Fibroblast of villous mesenchyme (primary cell): ENCODE measurements around the gene RAD51B. TPM values are rescaled to one million over a fixed set of nuclear protein-coding genes. Genes with fewer than 3 reads are reported as not detected.

Experiments used
- DNase-seq: peaks from one replicate; pipeline ENCODE4 v3.0.0-alpha.2; 2010; ENCODE audit warnings: low read depth
- H3K4me3 ChIP-seq: 2 replicates; pipeline ENCODE4 v1.5.1; 2011; ENCODE audit warnings: low read depth, mild to moderate bottlenecking, low read length
- total RNA-seq: library from RNA; depleted of rRNA; stranded (reverse); fragments of >200 nt; gene quantifications from 2 replicates; pipeline ENCODE4 v1.2.3, GENCODE V29; 2012
- TF ChIP-seq, protein P1 (sequence below): IDR thresholded peaks from 2 replicates; pipeline ENCODE4 v1.5.1; 2012; ENCODE audit warnings: low read depth, mild to moderate bottlenecking, low read length; ENCODE audit not compliant: insufficient read depth

The RAD51B gene
- total RNA-seq, 1 donor = 22.0 TPM

DNA sequence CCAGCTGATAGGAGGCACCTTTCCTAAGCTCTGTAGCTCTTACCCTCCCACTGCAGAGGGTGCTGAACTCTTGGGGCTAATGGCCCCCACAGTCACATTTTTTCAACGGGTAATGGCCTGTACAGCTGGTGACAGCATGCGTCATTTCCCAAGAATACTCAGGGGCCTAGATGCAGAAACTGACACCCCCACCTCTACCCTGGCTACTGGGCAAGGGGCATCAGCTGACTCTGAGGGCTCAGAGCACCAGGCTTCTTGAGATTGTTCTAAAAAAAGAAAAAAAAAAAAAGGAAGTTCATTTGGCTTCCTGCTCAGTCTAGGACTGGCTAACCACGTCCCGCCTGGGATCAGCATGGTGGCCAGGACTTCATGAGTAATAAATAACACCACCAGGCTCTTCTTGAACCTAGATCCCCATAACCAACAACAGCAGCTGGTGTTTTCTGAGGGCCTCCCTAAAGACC is 938.1 kb downstream of the RAD51B start:
- H3K4me3 ChIP-seq = no peak overlapping the region
- DNase-seq = peak; percentile 20
- TF ChIP-seq, protein P1, sequence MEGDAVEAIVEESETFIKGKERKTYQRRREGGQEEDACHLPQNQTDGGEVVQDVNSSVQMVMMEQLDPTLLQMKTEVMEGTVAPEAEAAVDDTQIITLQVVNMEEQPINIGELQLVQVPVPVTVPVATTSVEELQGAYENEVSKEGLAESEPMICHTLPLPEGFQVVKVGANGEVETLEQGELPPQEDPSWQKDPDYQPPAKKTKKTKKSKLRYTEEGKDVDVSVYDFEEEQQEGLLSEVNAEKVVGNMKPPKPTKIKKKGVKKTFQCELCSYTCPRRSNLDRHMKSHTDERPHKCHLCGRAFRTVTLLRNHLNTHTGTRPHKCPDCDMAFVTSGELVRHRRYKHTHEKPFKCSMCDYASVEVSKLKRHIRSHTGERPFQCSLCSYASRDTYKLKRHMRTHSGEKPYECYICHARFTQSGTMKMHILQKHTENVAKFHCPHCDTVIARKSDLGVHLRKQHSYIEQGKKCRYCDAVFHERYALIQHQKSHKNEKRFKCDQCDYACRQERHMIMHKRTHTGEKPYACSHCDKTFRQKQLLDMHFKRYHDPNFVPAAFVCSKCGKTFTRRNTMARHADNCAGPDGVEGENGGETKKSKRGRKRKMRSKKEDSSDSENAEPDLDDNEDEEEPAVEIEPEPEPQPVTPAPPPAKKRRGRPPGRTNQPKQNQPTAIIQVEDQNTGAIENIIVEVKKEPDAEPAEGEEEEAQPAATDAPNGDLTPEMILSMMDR = no peak

DNA sequence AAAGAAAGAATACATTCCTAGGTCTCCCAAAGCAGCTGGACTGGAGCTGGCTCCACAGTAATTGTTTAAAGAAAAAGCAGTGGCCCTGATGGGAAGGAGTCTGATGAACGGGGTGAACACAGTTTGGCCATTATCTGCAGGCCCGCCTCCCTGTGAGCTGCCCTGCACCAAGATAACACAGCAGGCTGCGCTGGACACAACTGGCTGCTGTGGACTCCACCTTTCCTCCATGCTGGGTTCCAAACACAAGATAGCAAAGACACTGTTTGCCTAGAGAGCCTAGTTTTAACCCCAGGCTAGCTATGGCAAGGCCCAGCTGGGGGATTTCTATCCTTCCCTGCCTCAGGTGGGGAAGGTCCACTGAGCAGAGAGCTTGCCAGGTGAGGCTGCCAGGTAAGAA is 938.7 kb downstream of the RAD51B start:
- TF ChIP-seq, protein P1 = no peak
- H3K4me3 ChIP-seq = no peak overlapping the region
- no peak for DNase-seq

DNA sequence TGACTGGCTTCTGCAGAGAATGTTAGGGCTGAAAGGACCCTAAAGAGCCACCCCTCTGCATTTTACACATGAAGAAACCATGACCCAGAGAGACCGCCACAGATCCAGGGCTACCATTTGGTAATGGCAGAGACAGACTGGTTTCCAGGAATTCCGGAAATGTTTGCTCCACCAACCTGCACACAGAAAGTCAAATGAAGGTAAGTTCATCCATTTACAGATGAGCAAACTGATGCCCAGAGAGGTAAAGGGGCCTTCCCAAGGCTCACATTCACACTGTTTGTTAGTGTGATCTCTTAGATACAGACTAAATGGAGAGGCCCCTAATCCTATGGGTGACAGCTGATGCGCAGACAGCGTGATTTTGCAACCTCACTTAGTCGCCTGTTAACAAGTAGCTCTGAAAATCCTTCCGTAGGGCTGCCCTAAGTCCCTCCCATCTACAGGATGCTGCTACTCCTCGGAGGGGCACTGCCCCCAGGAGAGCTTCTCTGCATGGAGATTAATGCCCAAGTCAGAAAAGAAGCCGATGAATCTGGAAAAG is 939.5 kb downstream of the RAD51B start:
- TF ChIP-seq, protein P1 = no peak
- peak; percentile 77 for DNase-seq
- no peak overlapping the region for H3K4me3 ChIP-seq

DNA sequence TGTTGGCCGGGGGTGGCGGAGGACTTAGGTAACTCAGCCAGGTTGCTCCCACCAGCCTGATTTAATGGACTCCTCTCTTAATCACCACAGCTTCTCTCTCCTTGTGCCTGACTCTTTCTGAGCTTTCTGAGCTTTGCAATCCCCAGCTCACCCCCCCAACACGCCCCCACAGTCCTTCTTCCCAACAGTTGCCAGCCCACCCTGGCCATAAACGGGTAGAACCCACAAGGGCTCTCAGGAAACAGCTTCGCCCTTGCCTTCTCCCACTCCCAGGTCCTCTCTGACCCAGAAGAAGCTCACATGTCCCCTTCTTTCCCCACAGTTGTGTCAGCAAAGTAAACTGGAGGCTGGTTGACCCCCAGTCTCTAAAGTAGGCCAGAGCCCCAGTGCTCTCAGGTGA is 940.4 kb downstream of the RAD51B start:
- TF ChIP-seq, protein P1 = no peak
- no peak for DNase-seq
- H3K4me3 ChIP-seq = no peak overlapping the region

DNA sequence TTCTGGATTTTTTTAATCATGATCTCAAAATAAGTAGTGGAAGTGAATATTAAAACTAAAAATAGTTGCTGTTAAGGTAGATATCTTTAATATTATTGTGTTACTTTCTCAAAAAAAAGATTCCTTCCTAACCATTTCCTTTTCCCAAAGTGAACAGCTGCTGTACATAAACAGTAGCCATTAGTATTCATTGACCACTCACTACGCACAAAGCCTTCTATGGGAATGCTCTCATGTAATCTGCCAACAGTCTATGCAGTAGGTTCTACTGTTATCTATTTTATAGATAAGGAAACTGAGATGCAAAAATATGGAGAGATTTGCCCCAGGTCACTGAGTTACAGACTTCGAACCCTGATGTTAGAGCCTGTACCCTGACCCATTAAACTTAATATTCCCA is 941.2 kb downstream of the RAD51B start:
- TF ChIP-seq, protein P1 = no peak
- no peak overlapping the region for H3K4me3 ChIP-seq
- DNase-seq = peak; percentile 76

DNA sequence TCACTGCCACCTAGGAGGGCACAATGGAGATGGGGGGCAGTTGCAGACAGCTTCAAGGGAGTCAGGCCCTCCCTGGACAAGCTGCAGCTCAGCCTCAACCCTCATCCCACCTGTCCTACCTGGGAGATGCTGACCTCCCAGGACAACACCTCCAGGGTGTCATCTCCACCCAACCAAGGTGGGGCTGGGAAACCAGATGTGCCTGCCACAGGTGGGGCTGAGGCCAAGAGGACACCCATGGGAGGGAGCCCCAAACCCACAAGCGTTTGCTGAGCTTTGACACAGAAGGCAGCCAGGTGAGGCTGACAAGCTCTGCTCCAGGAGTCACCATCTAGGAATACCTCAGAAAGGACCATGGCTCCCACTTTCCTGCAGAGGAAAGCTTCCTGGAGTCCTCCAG is 941.8 kb downstream of the RAD51B start:
- no peak overlapping the region for H3K4me3 ChIP-seq
- no peak for DNase-seq
- TF ChIP-seq, protein P1 = no peak
